ENCODE measurements around the gene ARHGEF16.

DNA sequence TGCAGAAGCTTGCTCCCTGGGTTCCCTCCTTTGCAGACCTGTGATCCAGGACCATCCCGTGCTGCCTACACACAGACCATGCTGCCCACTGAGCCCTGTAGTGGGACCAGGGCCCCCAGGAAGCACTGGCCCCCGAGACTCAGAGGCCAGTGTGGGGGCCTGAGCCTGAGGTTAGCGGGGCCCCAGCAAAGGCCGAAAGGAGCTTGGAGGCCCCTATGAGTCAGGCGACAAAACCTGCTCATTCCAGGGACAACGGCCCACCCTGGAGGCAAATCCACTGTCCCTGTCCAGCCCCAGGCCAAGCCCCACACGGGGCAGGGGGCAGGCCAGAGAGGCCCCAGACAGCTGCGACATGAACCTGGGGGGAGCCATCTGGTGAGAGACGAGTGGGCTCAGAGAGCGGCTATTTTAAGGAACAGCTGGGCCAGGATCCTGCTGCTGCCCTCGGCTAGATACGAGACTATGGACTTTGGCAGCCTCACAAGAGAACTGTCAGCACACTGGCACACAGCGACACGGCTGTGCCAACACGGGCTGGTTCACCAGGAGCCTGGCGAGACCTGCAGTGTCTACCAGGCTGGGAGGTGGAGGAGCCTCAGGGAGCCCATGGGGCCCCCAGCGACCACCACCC is 74.7 kb downstream of the ARHGEF16 start:
- TF ChIP-seq, protein P1, sequence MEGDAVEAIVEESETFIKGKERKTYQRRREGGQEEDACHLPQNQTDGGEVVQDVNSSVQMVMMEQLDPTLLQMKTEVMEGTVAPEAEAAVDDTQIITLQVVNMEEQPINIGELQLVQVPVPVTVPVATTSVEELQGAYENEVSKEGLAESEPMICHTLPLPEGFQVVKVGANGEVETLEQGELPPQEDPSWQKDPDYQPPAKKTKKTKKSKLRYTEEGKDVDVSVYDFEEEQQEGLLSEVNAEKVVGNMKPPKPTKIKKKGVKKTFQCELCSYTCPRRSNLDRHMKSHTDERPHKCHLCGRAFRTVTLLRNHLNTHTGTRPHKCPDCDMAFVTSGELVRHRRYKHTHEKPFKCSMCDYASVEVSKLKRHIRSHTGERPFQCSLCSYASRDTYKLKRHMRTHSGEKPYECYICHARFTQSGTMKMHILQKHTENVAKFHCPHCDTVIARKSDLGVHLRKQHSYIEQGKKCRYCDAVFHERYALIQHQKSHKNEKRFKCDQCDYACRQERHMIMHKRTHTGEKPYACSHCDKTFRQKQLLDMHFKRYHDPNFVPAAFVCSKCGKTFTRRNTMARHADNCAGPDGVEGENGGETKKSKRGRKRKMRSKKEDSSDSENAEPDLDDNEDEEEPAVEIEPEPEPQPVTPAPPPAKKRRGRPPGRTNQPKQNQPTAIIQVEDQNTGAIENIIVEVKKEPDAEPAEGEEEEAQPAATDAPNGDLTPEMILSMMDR (IDR thresholded peaks at IDR 0.05), result no peak
- TF ChIP-seq, protein P2, sequence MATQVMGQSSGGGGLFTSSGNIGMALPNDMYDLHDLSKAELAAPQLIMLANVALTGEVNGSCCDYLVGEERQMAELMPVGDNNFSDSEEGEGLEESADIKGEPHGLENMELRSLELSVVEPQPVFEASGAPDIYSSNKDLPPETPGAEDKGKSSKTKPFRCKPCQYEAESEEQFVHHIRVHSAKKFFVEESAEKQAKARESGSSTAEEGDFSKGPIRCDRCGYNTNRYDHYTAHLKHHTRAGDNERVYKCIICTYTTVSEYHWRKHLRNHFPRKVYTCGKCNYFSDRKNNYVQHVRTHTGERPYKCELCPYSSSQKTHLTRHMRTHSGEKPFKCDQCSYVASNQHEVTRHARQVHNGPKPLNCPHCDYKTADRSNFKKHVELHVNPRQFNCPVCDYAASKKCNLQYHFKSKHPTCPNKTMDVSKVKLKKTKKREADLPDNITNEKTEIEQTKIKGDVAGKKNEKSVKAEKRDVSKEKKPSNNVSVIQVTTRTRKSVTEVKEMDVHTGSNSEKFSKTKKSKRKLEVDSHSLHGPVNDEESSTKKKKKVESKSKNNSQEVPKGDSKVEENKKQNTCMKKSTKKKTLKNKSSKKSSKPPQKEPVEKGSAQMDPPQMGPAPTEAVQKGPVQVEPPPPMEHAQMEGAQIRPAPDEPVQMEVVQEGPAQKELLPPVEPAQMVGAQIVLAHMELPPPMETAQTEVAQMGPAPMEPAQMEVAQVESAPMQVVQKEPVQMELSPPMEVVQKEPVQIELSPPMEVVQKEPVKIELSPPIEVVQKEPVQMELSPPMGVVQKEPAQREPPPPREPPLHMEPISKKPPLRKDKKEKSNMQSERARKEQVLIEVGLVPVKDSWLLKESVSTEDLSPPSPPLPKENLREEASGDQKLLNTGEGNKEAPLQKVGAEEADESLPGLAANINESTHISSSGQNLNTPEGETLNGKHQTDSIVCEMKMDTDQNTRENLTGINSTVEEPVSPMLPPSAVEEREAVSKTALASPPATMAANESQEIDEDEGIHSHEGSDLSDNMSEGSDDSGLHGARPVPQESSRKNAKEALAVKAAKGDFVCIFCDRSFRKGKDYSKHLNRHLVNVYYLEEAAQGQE (IDR thresholded peaks at IDR 0.05; ENCODE audit: insufficient read depth in 1 of 2, low read depth in 2 of 2, low read length in 1 of 2), result no peak
- TF ChIP-seq TCF7L2 (IDR thresholded peaks at IDR 0.05; ENCODE audit: low read depth, low read length), result no peak
- TF ChIP-seq POLR2AphosphoS5 (IDR thresholded peaks at IDR 0.05; ENCODE audit: low read depth, low read length), result no peak
